Urinary bladder (tissue), 4 donors: ENCODE data around the gene PPM1B. TPM values are rescaled to one million over a fixed set of nuclear protein-coding genes. Genes with fewer than 3 reads are reported as not detected.
"Not testable (repeated sequence)": the region's sequence is repeated elsewhere in the genome, so short reads cannot be mapped to it uniquely, and the experiment has no call there.

Experiments used
- DNase-seq: peaks from one replicate; pipeline ENCODE4 v3.0.0-alpha.2; 2015; ENCODE audit errors: extremely low spot score
- H3K27ac ChIP-seq: one replicate; pipeline ENCODE4 v1.5.1; 2013; ENCODE audit warnings: low read depth, mild to moderate bottlenecking, moderate library complexity
- H3K36me3 ChIP-seq: one replicate; pipeline ENCODE4 v1.6.1; 2013; ENCODE audit warnings: mild to moderate bottlenecking, moderate library complexity; ENCODE audit not compliant: insufficient read depth
- H3K4me1 ChIP-seq: one replicate; pipeline ENCODE4 v1.6.1; 2013; ENCODE audit warnings: mild to moderate bottlenecking, moderate library complexity; ENCODE audit not compliant: insufficient read depth
- H3K4me3 ChIP-seq: one replicate; pipeline ENCODE4 v1.5.1; 2013; ENCODE audit warnings: low read depth, low read length
- WGBS: extraction: QIAGEN DNeasy Blood & Tissue Kit; methylation state at CpG from one replicate; pipeline ENCODE4 v1.1.7; 2013; 5-methylcytosine and 5-hydroxymethylcytosine counted together
- polyA plus RNA-seq: library from polyadenylated mRNA; stranded (reverse); fragments of 200-250 nt; gene quantifications from one replicate; pipeline ENCODE4 v1.2.3, GENCODE V29; 2013
- total RNA-seq: library from RNA; depleted of rRNA; stranded (reverse); fragments of >200 nt; gene quantifications from one replicate; pipeline ENCODE4 v1.2.3, GENCODE V29; 2014
- donor health status: healthy with polysubstance abuse.
- donor health status: healthy.

PPM1B gene
- total and polyA plus RNA-seq, 2 donors, result 35.9 to 67.3 TPM

GRCh38 chr2:44230378-44230777 is 61.7 kb downstream of the PPM1B start:
- DNase-seq, result no peak
- peaks cover 2% of the 10 kb centered on the region for H3K36me3 ChIP-seq
- no peaks in the 10 kb centered on the region for H3K4me1 ChIP-seq
- H3K4me3 ChIP-seq, result no peak overlapping the region
- 90% methylated on average over 3 of the region's 3 CpGs for WGBS
- no peak overlapping the region for H3K27ac ChIP-seq

- no peak overlapping the region for H3K27ac ChIP-seq
- no peak overlapping the region for H3K4me3 ChIP-seq
- WGBS, result 20% methylated on average over 2 of the region's 2 CpGs
- H3K4me1 ChIP-seq, result no peaks in the 10 kb centered on the region
- no peak for DNase-seq
- H3K36me3 ChIP-seq, result peaks cover 2% of the 10 kb centered on the region
Observed at GRCh38 chr2:44233450-44234128, 64.9 kb downstream of the PPM1B start.

- Histone ChIP-seq H3K27ac (no peak overlapping the region), H3K4me3 (no peak overlapping the region)
- 81% methylated on average over 2 of the region's 2 CpGs for WGBS
Observed at GRCh38 chr2:44237221-44237620, 68.5 kb downstream of the PPM1B start.

GRCh38 chr2:44242904-44243303 is 74.2 kb downstream of the PPM1B start:
- no peak overlapping the region for H3K4me3 ChIP-seq
- H3K27ac ChIP-seq, result no peak overlapping the region
- no peaks in the 10 kb centered on the region for H3K36me3 ChIP-seq
- 82% methylated on average over 2 of the region's 2 CpGs for WGBS
- H3K4me1 ChIP-seq, result no peaks in the 10 kb centered on the region
- DNase-seq, result no peak

More at GRCh38 chr2:44237221-44237620, 68.5 kb downstream of the PPM1B start:
- no peak for DNase-seq
- no peaks in the 10 kb centered on the region for H3K4me1 ChIP-seq
- peaks cover 2% of the 10 kb centered on the region for H3K36me3 ChIP-seq

- Histone ChIP-seq H3K27ac (no peak overlapping the region), H3K36me3 (no peaks in the 10 kb centered on the region), H3K4me1 (no peaks in the 10 kb centered on the region), H3K4me3 (no peak overlapping the region)
- peak; percentile 73 for DNase-seq
- 4% methylated on average over 12 of the region's 12 CpGs for WGBS
Observed at GRCh38 chr2:44244135-44244871, 75.6 kb downstream of the PPM1B start.

GRCh38 chr2:44245083-44245861 is 76.6 kb downstream of the PPM1B start:
- H3K27ac ChIP-seq, result no peak overlapping the region
- H3K36me3 ChIP-seq, result no peaks in the 10 kb centered on the region
- no peak overlapping the region for H3K4me3 ChIP-seq
- peak; percentile 8 for DNase-seq
- no peaks in the 10 kb centered on the region for H3K4me1 ChIP-seq
- WGBS, result 34% methylated on average over 3 of the region's 3 CpGs

- Histone ChIP-seq H3K4me1 (no peaks in the 10 kb centered on the region), H3K36me3 (no peaks in the 10 kb centered on the region), H3K4me3 (no peak overlapping the region), H3K27ac (no peak overlapping the region)
- no peak for DNase-seq
- 96% methylated on average over 1 of the region's 1 CpG for WGBS
Observed at GRCh38 chr2:44246436-44246835, 77.8 kb downstream of the PPM1B start.

- no peak for DNase-seq
- H3K4me1 ChIP-seq, result no peaks in the 10 kb centered on the region
- WGBS, result 90% methylated on average over 3 of the region's 3 CpGs
- H3K4me3 ChIP-seq, result no peak overlapping the region
- no peak overlapping the region for H3K27ac ChIP-seq
- H3K36me3 ChIP-seq, result no peaks in the 10 kb centered on the region
Observed at GRCh38 chr2:44246840-44247369, 78.2 kb downstream of the PPM1B start.

- no peak for DNase-seq
- H3K27ac ChIP-seq, result no peak overlapping the region
- no peaks in the 10 kb centered on the region for H3K36me3 ChIP-seq
- H3K4me1 ChIP-seq, result no peaks in the 10 kb centered on the region
- 86% methylated on average over 3 of the region's 3 CpGs for WGBS
- H3K4me3 ChIP-seq, result no peak overlapping the region
Observed at GRCh38 chr2:44247924-44248323, 79.2 kb downstream of the PPM1B start.

GRCh38 chr2:44249269-44249668 is 80.6 kb downstream of the PPM1B start:
- not testable (repeated sequence) for H3K4me1 ChIP-seq, DNase-seq, H3K4me3 ChIP-seq, H3K36me3 ChIP-seq, H3K27ac ChIP-seq
- WGBS, result 92% methylated on average over 6 of the region's 6 CpGs

- 59% methylated on average over 3 of the region's 3 CpGs for WGBS
- no peak for DNase-seq
- Histone ChIP-seq H3K4me3 (no peak overlapping the region), H3K27ac (no peak overlapping the region), H3K36me3 (no peaks in the 10 kb centered on the region), H3K4me1 (no peaks in the 10 kb centered on the region)
Observed at GRCh38 chr2:44250376-44250775, 81.7 kb downstream of the PPM1B start.

- no peaks in the 10 kb centered on the region for H3K36me3 ChIP-seq
- H3K4me1 ChIP-seq, result no peaks in the 10 kb centered on the region
- 92% methylated on average over 2 of the region's 2 CpGs for WGBS
- H3K27ac ChIP-seq, result no peak overlapping the region
- DNase-seq, result no peak
- no peak overlapping the region for H3K4me3 ChIP-seq
Observed at GRCh38 chr2:44254023-44254422, 85.3 kb downstream of the PPM1B start.

- not testable (repeated sequence) for H3K4me3 ChIP-seq, H3K36me3 ChIP-seq, H3K4me1 ChIP-seq, H3K27ac ChIP-seq, DNase-seq
- WGBS, result 93% methylated on average over 3 of the region's 3 CpGs
Observed at GRCh38 chr2:44255704-44256103, 87.0 kb downstream of the PPM1B start.
